AG20443 (cell line): ENCODE results near the gene MATN3.
"Not testable (repeated sequence)": the region's sequence is repeated elsewhere in the genome, so short reads cannot be mapped to it uniquely, and the experiment has no call there.

Experiments
- DNase-seq: peaks from one replicate; pipeline ENCODE4 v3.0.0; 2012; ENCODE audit warnings: low spot score, mixed read lengths

MATN3 gene, protein sequence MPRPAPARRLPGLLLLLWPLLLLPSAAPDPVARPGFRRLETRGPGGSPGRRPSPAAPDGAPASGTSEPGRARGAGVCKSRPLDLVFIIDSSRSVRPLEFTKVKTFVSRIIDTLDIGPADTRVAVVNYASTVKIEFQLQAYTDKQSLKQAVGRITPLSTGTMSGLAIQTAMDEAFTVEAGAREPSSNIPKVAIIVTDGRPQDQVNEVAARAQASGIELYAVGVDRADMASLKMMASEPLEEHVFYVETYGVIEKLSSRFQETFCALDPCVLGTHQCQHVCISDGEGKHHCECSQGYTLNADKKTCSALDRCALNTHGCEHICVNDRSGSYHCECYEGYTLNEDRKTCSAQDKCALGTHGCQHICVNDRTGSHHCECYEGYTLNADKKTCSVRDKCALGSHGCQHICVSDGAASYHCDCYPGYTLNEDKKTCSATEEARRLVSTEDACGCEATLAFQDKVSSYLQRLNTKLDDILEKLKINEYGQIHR

DNA sequence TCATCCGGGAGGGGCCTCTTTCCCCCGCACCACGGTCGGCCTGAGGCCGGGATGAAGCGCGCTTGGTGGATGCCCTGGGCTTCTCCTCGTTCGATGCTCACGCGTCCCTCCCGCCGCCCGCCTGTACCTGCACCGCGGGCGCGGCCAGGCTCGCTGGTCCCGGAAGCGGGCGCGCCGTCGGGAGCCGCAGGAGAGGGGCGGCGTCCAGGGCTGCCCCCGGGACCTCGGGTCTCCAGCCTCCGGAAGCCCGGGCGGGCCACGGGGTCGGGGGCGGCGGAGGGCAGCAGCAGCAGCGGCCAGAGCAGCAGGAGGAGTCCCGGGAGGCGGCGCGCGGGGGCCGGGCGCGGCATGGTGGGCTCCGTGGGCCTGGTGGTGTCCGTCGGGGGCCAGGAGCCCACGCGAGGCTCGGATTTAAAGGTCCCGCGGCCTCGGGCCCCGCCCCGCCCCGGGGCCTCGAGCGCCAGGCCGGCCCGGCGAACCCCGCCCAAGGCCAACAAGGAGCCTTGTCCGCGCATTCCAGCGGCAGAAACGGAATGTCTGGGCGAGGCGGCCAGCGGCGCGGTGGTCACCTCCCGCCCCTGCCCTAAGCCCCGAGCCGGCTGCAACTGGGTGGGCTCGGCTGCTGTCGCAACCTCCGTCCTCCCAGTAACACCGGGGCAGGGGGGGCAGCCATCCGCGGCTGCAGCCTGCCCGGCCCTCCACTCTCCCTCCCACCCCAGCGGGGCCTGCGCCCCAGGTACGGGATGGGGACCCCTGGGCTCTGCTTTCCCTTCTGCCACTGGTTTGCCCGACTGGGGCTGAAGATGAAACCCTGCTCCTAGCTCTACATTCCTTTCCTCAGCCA, at the start of gene MATN3:
MATN3 (minus strand) TSS at position 387 of the 844 bp plus-strand sequence; CDS start at position 350, 37 bp downstream.
- peak; percentile 95 for DNase-seq

DNA sequence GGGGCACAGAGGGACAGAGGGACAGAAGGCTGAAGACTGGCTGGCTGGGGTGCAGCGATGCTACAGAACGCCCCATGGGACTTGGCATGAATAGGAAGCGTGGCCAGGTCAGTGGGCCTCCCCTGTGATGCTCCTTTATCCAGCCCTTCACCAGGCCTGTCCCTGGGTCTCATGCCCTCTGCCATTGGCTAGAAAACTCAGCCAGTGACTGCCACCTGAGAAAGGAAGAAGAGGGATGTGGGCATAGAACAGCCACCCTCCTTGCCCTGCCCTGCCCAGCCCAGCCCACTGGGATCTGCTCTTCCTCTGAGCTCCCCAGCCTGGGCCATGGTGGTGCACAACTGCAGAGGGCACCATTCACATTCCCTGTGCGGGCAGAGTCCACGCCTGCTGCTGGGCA, 49.5 kb upstream of the MATN3 start:
- DNase-seq = no peak

DNA sequence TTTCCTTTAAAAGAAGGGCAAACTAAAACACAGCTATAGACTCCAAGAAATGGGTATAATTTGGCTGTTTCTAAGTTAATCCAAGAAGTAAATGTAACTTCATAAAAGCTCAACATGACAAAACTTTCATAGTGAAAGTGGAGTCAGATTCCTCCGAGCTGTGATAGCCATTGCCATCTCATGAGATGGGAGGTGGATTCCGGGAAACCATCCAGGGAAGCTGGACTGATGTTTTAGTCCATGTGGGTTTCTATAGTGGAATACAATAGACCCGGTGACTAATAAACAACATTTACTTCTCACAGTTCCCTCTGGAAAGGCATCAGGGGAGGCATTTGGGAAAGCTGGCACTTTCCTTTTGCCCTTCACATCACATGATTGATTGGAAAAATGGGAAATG, 49.0 kb upstream of the MATN3 start:
- DNase-seq = peak; percentile 58

DNA sequence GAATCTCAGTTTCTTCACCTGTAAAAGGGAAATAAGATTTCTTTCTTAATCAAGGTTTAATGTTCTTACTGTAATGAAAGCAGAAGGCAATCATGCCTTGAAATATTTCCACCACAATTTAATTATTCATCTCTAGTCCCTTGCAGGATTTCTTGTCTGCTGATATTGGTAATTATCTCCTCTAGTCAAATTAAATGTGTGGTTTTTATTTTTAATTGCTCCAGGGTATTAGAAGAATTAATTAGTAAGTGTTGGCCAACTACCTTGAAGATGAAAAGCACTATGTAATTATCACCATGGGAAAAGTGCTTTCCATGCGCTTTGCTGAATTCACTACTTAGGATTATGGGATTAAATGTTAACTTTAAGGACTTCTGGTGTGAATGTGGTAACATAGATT, 47.6 kb upstream of the MATN3 start:
- DNase-seq = no peak

DNA sequence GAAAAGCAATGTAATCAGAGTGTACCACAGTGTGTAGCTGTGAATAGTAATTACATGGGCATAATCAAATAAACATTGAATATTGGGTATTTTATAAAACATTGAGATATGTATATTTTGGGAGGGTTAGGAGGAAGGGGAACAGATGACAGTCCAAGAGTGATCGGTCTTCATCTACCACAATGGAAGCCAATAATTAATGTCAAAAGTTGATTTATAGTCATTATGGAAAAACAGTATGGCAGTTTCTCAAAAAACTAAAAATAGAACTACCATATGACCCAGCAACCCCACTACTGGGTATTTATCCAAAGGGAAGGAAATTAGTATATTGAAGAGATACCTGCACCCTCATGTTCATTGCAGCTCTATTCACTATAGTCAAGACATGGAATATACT, 44.8 kb upstream of the MATN3 start:
- no peak for DNase-seq

DNA sequence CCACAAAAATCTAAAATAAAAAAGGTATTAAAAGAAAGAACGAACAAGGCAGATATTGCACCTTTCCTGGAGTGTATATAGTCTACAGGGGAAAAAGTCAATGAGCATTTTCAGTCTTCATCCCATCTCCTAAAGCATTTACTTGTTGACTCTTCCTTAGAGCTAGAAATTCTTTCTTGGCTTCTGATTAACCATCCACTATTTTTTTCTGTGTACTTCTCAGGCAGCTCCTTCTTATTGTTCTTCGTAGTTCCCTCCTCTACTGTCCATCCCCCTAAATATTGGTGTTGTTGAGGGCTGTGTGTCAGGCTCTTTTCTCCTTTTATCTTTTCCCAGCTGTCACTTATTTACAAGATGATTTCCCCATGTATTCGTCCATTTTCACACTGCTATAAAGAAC, 42.5 kb upstream of the MATN3 start:
- DNase-seq = no peak

DNA sequence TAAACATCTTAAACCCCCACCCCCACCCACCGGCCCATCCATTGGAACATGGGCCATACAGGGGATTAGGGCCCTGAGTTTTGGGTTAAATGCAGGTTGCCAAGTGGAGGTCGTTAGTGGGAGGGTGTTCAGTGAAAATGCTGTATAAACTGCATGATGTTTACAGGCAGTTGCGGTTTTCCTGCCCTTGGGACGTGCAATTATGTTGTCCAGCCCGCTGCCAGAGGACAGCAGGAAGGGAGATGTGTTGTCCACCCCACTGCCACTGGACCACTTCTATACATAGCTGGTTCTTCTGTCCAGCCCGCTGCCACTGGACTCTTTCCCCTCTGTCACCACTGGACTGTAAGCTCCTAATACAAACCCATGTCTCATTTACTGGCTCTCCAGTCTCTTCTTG, 41.7 kb upstream of the MATN3 start:
- no peak for DNase-seq

DNA sequence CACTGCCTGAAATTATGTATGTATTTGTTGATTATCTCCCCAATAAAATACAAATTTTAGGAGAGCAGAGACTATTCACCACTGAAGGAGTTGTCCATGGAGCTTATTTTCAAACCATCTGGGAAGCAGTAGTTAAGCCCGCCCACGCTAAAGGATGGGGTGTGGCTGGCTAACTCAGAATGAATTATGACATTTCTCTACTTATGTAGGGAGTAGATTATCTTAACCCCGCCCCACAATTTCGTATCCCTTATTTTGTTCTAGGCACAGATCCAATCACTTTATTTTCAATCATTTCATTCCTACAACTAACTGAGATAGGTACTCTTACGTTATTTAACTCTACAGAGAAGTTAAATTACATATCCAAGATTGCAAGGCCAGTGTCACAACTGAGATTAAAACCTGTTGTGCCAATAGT, 40.4 kb upstream of the MATN3 start:
- DNase-seq = peak; percentile 68

DNA sequence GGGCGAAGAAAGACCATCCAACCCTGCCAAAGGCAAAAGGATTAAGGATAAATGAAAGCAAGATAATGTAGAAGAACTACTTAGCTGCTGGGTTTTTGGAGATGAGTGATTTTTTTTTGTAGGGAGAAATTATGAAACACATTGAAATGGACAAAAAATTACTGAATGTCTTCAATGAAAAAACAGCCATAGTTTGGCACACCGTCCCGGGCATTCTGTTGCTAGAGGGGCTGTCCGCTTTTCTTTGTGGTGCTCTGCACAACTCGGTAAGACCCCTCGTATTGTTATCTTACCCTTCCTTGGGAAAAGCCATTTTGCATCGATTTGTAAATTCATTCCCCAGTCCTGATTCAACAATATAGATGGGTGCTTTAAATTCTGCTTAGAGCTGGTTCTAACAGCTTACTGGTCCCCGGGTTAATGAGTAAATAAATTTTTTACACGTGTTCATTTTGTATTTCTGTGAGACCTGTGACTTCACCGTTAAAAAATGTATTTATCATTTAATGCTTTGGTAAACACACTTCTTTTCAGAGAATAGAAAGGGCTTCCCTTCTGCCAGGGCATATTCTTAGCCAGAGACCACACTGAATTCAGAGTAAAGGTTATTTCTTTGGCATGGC, 39.9 kb upstream of the MATN3 start:
- no peak for DNase-seq

DNA sequence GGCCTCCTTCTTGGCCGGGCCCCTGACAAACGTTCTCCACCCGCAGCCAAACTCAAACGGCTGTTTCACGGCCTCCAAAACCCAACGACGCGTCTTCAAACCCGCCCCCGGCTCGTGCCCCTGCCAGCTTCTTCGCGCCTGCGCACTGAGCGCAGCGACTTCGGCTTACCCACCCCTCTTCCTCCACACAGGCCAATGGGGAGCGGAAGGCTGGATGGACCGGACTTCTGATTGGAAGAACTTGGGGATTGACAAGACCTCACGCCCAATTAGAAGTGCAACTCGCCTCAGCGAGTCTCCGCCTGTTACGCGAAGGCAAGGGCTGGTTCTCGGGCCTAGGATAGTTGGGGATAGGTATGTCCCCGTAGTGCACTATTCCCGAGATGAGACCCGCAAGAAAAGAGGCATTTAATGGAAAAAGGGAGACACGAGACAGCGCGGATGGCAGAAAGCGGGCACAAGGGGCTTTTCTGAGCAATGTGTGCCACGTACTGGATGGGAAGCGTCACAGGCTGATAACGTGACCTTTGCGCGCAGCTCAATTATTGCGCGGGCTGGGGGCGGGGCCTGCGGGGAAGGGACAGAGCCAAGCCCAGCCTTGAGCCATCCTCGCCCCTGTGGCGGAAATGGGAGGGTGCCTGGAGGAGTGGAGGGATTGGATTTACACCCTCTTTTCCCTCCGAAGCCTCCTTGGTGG, 39.2 kb upstream of the MATN3 start, which contains the start of gene LAPTM4A:
LAPTM4A (minus strand) TSS at position 97 of the 697 bp plus-strand sequence. CDS start 108 bp downstream, outside the sequence.
- DNase-seq = peak; percentile 97

DNA sequence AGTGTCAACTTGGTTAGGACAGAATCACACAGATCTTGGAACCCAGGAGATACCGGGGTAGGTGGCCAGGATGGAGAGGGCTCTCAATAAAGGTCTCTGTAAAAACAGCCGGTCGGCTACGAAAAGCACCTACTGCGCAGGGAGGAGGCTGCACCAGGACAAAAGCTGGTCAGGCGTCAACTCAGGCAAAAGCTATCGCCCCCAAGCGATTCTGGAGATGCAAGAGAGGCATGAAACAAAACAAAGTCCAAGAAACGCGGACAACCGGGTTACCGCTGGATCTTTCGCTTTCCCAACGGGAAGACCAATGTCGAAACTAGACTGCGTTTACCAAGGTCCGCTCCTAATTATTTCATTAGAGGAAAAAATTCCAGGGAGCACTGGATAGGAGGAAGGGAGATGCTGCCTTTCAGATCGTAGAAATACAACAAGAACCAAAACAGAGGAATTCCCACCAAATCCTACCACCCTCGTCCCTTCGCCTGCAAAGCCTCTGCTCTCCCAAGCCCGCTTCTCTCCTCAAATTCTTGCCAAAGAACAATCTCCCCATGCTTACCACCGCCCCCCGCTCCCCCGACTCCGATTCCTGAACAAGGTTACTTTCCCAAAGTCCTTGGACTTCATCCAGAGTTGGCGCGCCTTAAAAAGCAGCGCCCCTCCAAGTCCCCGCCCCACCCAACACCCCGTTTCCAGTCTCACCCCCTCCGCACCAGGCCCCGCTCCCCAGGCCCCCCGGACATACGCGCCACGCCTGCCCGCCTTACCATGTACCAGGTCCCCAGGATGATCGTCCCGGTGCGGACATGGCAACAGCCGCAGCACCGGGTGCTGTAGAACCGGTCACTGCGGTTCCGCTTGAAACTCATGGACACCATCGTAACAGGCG, 38.4 kb upstream of the MATN3 start:
- peak; percentile 53 for DNase-seq

DNA sequence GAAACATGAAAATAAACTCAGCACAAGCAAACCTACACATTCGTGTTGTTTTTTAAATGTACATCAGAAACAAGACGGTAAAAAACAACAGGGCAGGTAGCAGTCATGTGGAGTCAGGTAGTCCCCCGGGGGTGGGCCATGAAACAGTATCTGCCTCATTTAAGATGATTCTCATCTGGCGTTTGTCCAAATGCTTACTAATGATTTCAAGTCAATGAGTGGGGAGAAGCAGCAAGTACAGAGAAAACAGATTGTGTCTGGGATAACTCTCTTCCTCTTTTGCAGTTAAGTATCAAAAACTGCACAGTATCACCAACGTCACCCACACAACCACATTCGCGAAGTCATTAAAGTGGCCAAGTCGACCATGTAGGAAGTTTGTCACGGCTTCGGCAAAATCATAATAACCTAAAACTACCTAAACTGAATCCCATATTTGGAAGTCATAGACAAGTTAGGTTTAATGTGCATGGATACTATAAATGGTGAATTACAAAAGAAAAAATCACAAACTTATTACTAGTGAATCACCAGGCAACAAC, 37.7 kb upstream of the MATN3 start:
- no peak for DNase-seq

DNA sequence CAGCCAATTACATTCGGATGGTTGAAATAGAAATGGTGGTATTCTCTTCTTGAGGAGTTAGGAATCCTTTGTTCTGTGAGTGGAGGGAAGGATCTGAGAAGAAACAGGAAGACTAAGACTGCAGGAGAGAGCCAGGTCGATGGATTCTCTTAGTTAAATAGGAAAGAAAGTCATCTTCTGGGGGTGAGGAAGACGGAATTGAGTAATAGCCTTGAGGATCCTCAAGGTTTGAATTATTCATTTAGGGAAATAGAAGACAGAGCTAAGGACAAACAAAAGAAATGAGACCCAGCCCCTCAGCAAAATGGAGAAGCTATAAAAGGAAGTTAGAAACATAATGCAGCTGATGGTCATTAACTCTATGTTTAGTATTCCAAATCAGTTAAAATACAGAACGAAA, 37.2 kb upstream of the MATN3 start:
- DNase-seq = no peak

DNA sequence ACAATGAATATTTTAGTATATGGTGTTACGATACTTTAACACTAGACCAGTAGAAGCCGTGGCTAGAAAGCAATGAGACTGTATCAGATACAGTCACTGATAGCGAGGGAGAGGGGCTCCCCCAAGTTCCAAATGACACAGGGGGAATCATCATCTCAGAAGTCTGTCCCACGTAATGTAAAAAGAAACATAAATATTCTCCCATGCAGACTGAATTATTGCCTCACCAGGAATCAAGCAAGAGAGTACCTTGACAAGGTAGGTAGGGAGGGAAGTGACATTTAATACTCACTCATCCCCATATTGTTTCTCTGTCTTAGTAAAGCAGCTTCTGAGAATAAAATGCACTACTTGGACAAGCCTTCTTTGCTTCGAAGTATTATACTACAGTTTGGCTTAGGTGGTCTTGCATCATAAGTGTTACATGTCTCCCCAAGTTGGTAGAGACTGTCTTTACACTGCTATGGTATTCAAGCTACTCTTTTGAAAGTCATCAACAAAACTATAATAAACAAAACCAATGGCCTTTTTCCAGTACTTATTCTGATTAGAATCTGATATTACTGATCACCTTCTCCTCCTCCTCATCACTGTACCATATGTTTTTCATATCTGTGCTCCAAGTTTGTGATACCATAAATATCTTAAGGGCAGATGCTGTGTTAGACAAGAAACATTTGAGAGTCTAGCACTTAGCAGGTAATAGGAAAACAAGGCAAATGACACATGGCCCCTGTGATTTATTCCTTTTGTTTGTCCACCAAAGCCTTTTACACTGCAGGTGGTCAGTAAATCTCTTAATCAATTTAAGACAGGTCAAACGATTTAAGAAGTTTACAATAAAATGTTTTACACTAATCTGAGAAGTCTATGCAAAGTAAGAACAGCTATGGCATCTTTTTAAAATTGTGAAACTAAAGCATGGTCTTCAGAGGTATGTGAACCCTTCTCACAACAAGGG, 36.3 kb upstream of the MATN3 start:
- DNase-seq = no peak

DNA sequence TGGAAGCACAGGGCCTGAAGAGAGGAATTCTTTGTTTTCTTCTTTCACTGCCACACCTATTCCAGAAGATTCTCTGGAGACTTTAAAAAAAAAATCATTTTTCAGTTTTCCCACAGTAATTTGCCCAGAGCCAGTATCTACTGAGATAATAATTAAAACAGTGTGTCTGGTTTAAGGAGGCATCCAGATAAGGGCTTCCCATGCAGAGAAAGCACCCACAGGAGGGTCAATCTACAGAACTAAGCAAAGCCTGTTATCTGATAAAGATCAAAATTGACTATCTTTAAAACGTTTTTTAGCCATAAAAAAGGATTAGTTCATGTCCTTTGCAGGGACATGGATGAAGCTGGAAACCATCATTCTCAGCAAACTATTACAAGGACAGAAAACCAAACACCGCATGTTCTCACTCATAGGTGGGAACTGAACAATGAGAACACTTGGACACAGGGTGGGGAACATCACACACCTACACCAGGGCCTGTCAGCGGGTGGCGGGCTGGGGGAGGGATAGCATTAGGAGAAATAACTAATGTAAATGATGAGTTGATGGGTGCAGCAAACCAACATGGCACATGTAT, 33.3 kb upstream of the MATN3 start:
- not testable (repeated sequence) for DNase-seq

DNA sequence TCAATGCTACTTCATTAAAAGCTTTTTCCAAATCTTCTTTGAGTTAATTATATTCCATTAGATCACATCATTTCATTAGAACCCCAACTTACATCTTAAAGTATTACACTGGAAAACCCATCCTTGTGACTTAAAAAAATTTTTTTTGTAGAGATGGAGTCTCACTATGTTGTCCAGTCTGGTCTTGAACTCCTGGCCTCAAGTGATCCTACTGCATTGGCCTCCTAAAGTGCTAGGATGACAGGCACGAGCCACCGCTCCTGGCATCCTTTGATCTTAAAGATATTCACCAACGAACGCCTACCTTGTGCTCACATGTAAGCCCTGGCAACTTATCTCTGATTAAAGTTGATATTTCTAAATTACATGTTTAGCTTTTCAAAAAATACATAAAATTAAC, 32.3 kb upstream of the MATN3 start:
- no peak for DNase-seq

DNA sequence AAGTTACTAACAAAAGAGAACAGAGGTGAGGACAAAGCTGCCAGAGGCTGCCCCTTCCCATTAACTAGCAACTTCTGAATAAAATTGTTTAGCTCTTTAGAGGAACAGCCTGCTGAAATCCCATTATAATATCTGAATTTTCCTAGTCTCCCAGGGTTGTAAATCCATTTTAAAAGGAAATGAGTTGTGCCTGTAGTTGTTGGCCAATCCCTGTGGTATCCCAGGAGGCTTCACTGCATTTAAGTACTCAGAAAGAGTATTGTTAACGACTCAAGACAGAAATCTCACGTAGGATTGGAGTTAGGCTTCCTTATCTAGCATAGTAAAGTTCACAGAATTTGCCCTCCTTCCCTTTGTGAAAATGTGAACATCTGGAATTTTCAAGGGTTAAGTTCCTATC, 30.1 kb upstream of the MATN3 start:
- DNase-seq = no peak

DNA sequence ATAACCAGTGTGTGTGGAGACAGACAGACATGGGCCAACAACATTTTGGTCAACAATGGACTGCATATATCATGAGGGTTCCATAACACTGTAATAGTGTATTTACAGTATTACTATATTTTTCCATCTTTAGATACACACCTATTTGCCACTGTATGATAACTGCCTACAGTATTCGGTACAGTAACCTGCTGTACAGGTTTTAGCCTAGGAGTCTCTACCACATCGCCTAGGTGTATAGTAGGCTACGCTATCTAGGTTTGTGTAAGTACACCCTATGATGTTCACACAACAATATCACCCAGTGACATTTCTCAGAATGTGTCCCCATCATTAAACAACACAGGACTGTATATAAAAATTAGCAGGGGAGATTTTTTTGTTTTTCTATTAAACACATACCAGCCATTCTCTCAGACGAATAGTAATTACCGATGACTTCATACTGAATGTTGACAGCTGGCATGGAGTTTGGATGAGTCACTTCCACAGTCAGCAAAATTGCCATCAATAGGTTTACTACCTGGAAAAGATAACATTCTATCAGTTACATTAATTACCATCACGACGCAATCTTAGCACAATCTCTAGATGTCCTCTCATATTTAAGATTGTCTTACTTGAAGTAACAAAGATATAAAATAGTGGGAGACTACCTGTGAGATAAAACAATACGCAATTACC, 28.2 kb upstream of the MATN3 start:
- no peak for DNase-seq
